K562 (cell line): ENCODE data around the gene DIPK1B. TPM values are rescaled to one million over a fixed set of nuclear protein-coding genes. Genes with fewer than 3 reads are reported as not detected.

Source experiments
- ATF7 ChIP-seq: fragments of 450-650 bp; IDR thresholded peaks from 2 replicates; pipeline ENCODE4 v1.7.1; 2014; ENCODE audit warnings: mild to moderate bottlenecking, moderate library complexity
- CBX8 ChIP-seq: fragments of 200-600 bp; sonication (generic); IDR thresholded peaks from 2 replicates; pipeline ENCODE4 v1.6.1; 2012; ENCODE audit warnings: borderline replicate concordance, mixed run types, low read depth, mild to moderate bottlenecking, moderate library complexity, mixed read lengths, low read length, control low read depth, inconsistent platforms; ENCODE audit not compliant: poor library complexity, severe bottlenecking; ENCODE audit errors: extremely low read depth
- JUND ChIP-seq, 2 experiments: IDR thresholded peaks; 2 replicates in 1 of 2; 3 replicates in 1 of 2; pipeline ENCODE4 v1.6.1; 2011; ENCODE audit warnings: borderline replicate concordance in 2 of 2, low read depth in 2 of 2, low read length in 2 of 2, improper control_type of control experiment in 1 of 2, missing biosample characterization in 1 of 2, missing genetic modification characterization in 1 of 2, missing genetic modification reagents in 1 of 2
- KDM2B ChIP-seq: fragments of 250-450 bp; sonication (Bioruptor Pico); IDR thresholded peaks from 2 replicates; pipeline ENCODE4 v1.8.0; 2021; ENCODE audit warnings: mild to moderate bottlenecking, moderate library complexity
- KLF16 ChIP-seq: IDR thresholded peaks from 2 replicates; pipeline ENCODE4 v1.6.1; 2016; ENCODE audit warnings: antibody characterized with exemption
- NRF1 ChIP-seq, 2 experiments: fragments of 450-650 bp; IDR thresholded peaks in 1 of 2; conservative IDR thresholded peaks in 1 of 2; 2 replicates each; pipeline ENCODE4 v1.6.1; 2014; ENCODE audit warnings: mild to moderate bottlenecking in 2 of 2
- POLR2AphosphoS5 ChIP-seq: IDR thresholded peaks from 2 replicates; pipeline ENCODE4 v1.6.1; 2011; ENCODE audit warnings: mild to moderate bottlenecking, low read depth, low read length, moderate library complexity; ENCODE audit not compliant: control insufficient read depth, insufficient read depth
- PURB ChIP-seq: sonication (generic); formaldehyde crosslinking; IDR thresholded peaks from 2 replicates; pipeline ENCODE4 v1.9.0; 2021; ENCODE audit warnings: low read depth, mild to moderate bottlenecking, missing genetic modification reagents
- SRSF7 ChIP-seq: fragments of 200-400 bp; formaldehyde crosslinking; optimal IDR thresholded peaks from 2 replicates; pipeline ENCODE3; 2017; ENCODE audit warnings: mild to moderate bottlenecking, low read depth, low read length
- TAF15 ChIP-seq: fragments of 200-400 bp; formaldehyde crosslinking; IDR thresholded peaks from 2 replicates; pipeline ENCODE4 v1.6.1; 2017; ENCODE audit warnings: mild to moderate bottlenecking, low read depth, low read length, moderate library complexity
- ZNF124 ChIP-seq: sonication (generic); formaldehyde crosslinking; IDR thresholded peaks from 2 replicates; pipeline ENCODE4 v1.8.1; 2022; ENCODE audit warnings: missing genetic modification reagents
- ZNF184 ChIP-seq: sonication (generic); formaldehyde crosslinking; IDR thresholded peaks from 2 replicates; pipeline ENCODE4 v1.5.0; 2020; ENCODE audit warnings: missing genetic modification reagents
- ZNF212 ChIP-seq: fragments of 450-650 bp; formaldehyde crosslinking; IDR thresholded peaks from 2 replicates; pipeline ENCODE4 v1.4.0; 2020; ENCODE audit warnings: mild to moderate bottlenecking
- ZNF436 ChIP-seq: fragments of 250-450, 450-650 bp; sonication (Bioruptor Pico); formaldehyde crosslinking; IDR thresholded peaks from 2 replicates; pipeline ENCODE4 v1.7.0; 2020; ENCODE audit warnings: mild to moderate bottlenecking
- ZNF764 ChIP-seq: fragments of 250-450 bp; sonication (Bioruptor Pico); IDR thresholded peaks from 2 replicates; pipeline ENCODE4 v1.4.0; 2020; ENCODE audit warnings: low read depth, mild to moderate bottlenecking, moderate library complexity
- polyA plus RNA-seq, 8 experiments: library from polyadenylated mRNA; depleted of rRNA in 4 of 8; stranded (reverse) in 5 of 8; unstranded in 3 of 8; fragments of >200 nt; fragmentation: Nextera tagmentation in 2 of 8; fragmentation: Illumina TruSeq in 1 of 8; extraction: Ambion mirVana in 2 of 8; extraction: Trizol in 1 of 8; gene quantifications; 2 replicates each; pipeline versions ENCODE4 v1.2.1 to v1.2.3, GENCODE V29; 2011 to 2014; ENCODE audit warnings: inconsistent platforms in 1 of 8, missing spikeins in 1 of 8
- total RNA-seq, 7 experiments: library from RNA; depleted of rRNA in 6 of 7; stranded (reverse); fragments of >200 nt in 6 of 7; fragmentation: Illumina TruSeq in 2 of 7; extraction: Trizol in 2 of 7; gene quantifications; 2 replicates each; pipeline versions ENCODE4 v1.2.1 to v1.2.3, GENCODE V29; 2011 to 2021; ENCODE audit warnings: low replicate concordance in 1 of 7
- TF ChIP-seq, protein P1 (sequence below): IDR thresholded peaks from 2 replicates; pipeline ENCODE4 v1.6.1; 2014; ENCODE audit warnings: antibody characterized with exemption
- TF ChIP-seq, protein P2 (sequence below): IDR thresholded peaks from 2 replicates; pipeline ENCODE4 v1.6.1; 2012; ENCODE audit warnings: low read depth, low read length, improper control_type of control experiment, borderline replicate concordance
- TF ChIP-seq, protein P3 (sequence below): fragments of 250-450 bp; sonication (Bioruptor Pico); IDR thresholded peaks from 2 replicates; pipeline ENCODE4 v1.5.0; 2021; ENCODE audit warnings: mild to moderate bottlenecking, borderline replicate concordance
- TF ChIP-seq, protein P4 (sequence below), 2 experiments: fragments of 450-650 bp; conservative IDR thresholded peaks; 2 replicates each; pipeline ENCODE4 v1.6.1; 2017; ENCODE audit warnings: mild to moderate bottlenecking in 2 of 2, moderate library complexity in 2 of 2

The DIPK1B gene
- total and polyA plus RNA-seq, 9 of the 15 experiments (the other 6 are each of a cell fraction or from before 2014, with no cell fraction given) = 0.08 to 22.3 (median 5.9) TPM

DNA sequence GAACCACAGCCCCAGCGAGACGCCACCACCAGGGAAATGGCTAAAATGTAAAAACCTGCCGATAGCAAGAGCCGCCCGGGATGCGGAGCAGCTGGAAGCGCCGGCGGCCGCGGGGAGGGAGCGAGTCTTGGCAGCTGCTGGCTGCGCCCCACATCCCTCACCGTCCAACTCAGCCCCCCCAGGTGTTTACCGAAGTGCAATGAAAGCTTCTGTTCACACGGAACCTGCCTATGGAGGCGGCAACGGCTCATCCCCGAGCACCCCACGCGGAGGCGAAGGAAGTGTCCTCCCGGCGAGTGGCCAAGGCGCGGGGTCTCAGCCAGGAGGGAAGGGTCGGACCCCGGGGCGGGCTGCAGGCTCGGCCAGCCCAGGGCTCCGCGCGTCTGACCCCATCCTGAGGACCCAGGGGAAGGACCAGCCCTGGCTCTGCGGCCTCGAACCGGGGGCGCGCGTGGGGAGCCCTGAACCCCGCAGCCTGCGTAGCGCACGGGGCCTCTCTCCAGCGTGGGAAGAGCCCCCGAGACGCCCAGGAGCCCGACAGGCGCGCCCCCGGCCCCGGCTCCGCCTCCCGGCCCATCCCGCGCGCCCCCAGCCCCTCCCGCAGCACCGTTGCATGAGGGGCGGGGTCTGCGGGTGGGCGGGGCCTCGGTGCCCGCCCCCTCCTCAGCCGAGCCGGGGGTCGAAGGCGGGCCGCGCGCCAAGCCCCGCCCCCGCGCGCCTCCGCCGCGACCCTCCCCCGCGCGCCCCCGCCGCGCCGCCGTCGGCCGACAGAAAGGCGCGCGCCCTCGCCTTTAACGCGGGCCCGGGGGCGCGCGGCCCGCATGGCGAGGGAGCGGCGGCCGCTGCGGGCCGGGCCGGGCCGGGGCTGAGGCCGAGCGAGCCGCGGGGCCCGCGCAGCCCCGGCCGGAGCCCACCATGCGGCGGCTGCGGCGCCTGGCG lies at the start of gene DIPK1B (continued):
- no peak for TF ChIP-seq ZNF212
- no peak for TF ChIP-seq PURB
- TF ChIP-seq, protein P1, sequence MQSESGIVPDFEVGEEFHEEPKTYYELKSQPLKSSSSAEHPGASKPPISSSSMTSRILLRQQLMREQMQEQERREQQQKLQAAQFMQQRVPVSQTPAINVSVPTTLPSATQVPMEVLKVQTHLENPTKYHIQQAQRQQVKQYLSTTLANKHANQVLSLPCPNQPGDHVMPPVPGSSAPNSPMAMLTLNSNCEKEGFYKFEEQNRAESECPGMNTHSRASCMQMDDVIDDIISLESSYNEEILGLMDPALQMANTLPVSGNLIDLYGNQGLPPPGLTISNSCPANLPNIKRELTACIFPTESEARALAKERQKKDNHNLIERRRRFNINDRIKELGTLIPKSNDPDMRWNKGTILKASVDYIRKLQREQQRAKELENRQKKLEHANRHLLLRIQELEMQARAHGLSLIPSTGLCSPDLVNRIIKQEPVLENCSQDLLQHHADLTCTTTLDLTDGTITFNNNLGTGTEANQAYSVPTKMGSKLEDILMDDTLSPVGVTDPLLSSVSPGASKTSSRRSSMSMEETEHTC = no peak
- no peak; the same call in 1 of the 2 replicates for TF ChIP-seq ATF7
- no peak for TF ChIP-seq CBX8
- TF ChIP-seq, protein P2, sequence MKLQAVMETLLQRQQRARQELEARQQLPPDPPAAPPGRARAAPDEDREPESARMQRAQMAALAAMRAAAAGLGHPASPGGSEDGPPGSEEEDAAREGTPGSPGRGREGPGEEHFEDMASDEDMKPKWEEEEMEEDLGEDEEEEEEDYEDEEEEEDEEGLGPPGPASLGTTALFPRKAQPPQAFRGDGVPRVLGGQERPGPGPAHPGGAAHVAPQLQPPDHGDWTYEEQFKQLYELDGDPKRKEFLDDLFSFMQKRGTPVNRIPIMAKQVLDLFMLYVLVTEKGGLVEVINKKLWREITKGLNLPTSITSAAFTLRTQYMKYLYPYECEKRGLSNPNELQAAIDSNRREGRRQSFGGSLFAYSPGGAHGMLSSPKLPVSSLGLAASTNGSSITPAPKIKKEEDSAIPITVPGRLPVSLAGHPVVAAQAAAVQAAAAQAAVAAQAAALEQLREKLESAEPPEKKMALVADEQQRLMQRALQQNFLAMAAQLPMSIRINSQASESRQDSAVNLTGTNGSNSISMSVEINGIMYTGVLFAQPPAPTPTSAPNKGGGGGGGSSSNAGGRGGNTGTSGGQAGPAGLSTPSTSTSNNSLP = no peak
- TF ChIP-seq ZNF184 (CRISPR knock-in tag) = no peak
- TF ChIP-seq, protein P3, sequence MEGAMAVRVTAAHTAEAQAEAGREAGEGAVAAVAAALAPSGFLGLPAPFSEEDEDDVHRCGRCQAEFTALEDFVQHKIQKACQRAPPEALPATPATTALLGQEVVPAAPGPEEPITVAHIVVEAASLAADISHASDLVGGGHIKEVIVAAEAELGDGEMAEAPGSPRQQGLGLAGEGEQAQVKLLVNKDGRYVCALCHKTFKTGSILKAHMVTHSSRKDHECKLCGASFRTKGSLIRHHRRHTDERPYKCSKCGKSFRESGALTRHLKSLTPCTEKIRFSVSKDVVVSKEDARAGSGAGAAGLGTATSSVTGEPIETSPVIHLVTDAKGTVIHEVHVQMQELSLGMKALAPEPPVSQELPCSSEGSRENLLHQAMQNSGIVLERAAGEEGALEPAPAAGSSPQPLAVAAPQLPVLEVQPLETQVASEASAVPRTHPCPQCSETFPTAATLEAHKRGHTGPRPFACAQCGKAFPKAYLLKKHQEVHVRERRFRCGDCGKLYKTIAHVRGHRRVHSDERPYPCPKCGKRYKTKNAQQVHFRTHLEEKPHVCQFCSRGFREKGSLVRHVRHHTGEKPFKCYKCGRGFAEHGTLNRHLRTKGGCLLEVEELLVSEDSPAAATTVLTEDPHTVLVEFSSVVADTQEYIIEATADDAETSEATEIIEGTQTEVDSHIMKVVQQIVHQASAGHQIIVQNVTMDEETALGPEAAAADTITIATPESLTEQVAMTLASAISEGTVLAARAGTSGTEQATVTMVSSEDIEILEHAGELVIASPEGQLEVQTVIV (CRISPR knock-in tag) = no peak
- TF ChIP-seq KDM2B (CRISPR knock-in tag) = no peak
- no peak for TF ChIP-seq ZNF436 (CRISPR knock-in tag)
- TF ChIP-seq ZNF764 (CRISPR knock-in tag) = no peak
- TF ChIP-seq ZNF124 = no peak
- TF ChIP-seq, protein P4, sequence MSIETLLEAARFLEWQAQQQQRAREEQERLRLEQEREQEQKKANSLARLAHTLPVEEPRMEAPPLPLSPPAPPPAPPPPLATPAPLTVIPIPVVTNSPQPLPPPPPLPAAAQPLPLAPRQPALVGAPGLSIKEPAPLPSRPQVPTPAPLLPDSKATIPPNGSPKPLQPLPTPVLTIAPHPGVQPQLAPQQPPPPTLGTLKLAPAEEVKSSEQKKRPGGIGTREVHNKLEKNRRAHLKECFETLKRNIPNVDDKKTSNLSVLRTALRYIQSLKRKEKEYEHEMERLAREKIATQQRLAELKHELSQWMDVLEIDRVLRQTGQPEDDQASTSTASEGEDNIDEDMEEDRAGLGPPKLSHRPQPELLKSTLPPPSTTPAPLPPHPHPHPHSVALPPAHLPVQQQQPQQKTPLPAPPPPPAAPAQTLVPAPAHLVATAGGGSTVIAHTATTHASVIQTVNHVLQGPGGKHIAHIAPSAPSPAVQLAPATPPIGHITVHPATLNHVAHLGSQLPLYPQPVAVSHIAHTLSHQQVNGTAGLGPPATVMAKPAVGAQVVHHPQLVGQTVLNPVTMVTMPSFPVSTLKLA (conservative IDR thresholded peaks at IDR 0.05) = peak in 1 of 2 experiments; percentile 35; a peak in 1 of 4 replicates
- TF ChIP-seq SRSF7 = no peak
- no peak for TF ChIP-seq TAF15
- TF ChIP-seq KLF16 = no peak
- no peak for TF ChIP-seq JUND (IDR thresholded peaks at IDR 0.05; ENCODE audit: borderline replicate concordance, low read depth, low read length)
- no peak for TF ChIP-seq JUND (tag; IDR thresholded peaks at IDR 0.05; ENCODE audit: borderline replicate concordance, low read depth, low read length)
- TF ChIP-seq POLR2AphosphoS5 = no peak
- peak; percentile 31 to 36; a peak in 2 of 4 replicates for TF ChIP-seq NRF1 (conservative IDR thresholded peaks at IDR 0.05 in 1 of 2, IDR thresholded peaks at IDR 0.05 in 1 of 2)
